Measurements from ENCODE around the gene HAPLN1.

- TF ChIP-seq POLR2A (IDR thresholded peaks at IDR 0.05) = no peak
- TF ChIP-seq, protein P1, sequence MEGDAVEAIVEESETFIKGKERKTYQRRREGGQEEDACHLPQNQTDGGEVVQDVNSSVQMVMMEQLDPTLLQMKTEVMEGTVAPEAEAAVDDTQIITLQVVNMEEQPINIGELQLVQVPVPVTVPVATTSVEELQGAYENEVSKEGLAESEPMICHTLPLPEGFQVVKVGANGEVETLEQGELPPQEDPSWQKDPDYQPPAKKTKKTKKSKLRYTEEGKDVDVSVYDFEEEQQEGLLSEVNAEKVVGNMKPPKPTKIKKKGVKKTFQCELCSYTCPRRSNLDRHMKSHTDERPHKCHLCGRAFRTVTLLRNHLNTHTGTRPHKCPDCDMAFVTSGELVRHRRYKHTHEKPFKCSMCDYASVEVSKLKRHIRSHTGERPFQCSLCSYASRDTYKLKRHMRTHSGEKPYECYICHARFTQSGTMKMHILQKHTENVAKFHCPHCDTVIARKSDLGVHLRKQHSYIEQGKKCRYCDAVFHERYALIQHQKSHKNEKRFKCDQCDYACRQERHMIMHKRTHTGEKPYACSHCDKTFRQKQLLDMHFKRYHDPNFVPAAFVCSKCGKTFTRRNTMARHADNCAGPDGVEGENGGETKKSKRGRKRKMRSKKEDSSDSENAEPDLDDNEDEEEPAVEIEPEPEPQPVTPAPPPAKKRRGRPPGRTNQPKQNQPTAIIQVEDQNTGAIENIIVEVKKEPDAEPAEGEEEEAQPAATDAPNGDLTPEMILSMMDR (IDR thresholded peaks at IDR 0.05) = no peak
Observed at GRCh38 chr5:83701886-83702285, 18.8 kb downstream of the HAPLN1 start.
